Muscle of back (tissue), 13 donors: ENCODE measurements around the gene BMAL1. TPM values are rescaled to one million over a fixed set of nuclear protein-coding genes. Genes with fewer than 3 reads are reported as not detected.
"Not testable (repeated sequence)": the region's sequence is repeated elsewhere in the genome, so short reads cannot be mapped to it uniquely, and the experiment has no call there.

Experiments used
- DNase-seq, 3 donors: peaks; one replicate each; pipeline versions ENCODE4 v3.0.0 to v3.0.0-alpha.2; 2013
- long read RNA-seq, 9 donors: transcript quantifications; one replicate each; lab custom pipeline, GENCODE V29; 2026
- polyA plus RNA-seq, 10 donors: library from polyadenylated mRNA; unstranded; fragments of 120-200 nt; gene quantifications; one replicate each; pipeline ENCODE4 v1.2.1, GENCODE V29; 2013; ENCODE audit not compliant: insufficient read length in 10 of 10

Gene BMAL1
- polyA plus RNA-seq = 10 to 100 TPM in 4 of 10 donors, 1 to 10 TPM in 6; 5.2 to 13.4 (median 8.7) TPM
- long read RNA-seq, donor 1 = 0 reads
- long read RNA-seq, donor 2 = 0 reads
- long read RNA-seq, donor 3 = 0 reads
- long read RNA-seq, donor 4 = 0 reads
- long read RNA-seq, donor 5 = 0 reads
- long read RNA-seq, donor 6 = 0 reads
- long read RNA-seq, donor 7 = 0 reads
- long read RNA-seq, donor 8 = 0 reads
- long read RNA-seq, donor 9 = 0 reads

DNA sequence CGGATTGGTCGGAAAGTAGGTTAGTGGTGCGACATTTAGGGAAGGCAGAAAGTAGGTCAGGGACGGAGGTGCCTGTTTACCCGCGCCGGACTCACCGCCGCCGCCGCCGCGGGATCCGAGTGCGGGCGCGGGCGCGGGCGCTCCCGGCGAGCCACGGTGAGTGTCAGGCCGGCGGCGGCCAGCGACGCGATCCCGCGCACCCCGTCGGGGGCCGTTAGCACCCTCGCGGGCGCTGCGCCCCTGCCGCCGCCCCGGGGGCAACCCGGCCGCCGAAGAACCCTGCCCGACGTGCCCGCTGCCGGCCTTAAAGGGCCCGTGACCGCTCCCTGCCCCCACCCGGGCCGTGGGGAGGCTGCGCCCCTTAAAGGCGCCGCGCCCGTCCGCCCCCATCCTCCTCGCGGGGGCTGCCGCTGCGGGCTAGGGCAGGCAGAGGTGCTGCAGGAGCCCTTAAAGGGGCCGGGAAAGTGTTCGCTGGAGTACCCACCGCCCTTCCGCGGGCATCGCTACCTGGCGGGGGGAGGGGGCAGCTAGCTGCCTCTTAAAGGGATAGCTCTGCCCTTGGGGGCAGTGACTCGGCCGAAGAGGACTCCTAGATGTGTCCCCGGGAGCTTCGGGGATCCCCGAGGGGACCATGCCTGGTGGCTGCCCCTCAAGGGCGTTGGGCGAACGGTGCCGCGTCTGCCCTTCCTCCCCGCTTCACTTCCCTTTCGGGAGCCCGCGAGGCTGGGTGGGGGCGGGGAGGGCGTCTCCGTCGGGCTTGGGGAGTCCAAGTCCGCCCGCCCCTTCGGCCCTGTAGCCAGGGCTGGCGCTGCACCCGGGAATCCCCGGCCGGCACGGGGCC lies at the start of gene BMAL1:
Gene BMAL1 (plus strand): TSS at position 23 of the 841 bp plus-strand sequence. CDS start 76,519 bp downstream, outside the sequence.
- DNase-seq = peak in 2 of 3 donors; percentile 26 to 66

GRCh38 chr11:13228572-13228971 lies 49.0 kb upstream of the BMAL1 start:
- DNase-seq = no peak

DNA sequence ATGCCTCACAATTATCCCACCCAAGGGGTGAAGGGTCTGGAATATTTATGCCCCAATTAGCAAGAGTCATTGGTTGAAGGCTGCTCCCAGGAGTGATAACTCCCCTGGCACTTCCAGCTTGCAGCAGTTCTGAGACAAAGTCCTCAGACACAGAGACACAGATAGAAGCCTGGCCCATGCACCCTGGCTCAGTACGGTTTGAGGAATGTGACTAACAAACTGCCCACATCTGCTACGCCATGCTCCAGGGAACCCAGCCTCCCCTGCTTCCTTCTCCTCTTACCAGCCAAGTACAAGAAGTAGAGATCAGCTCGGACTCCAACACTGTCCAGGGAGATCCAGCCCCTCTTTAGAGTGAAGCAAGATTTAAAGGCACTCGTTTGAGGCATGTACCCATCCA lies 48.5 kb upstream of the BMAL1 start:
- DNase-seq = no peak

GRCh38 chr11:13229711-13230318 lies 47.8 kb upstream of the BMAL1 start:
- DNase-seq = peak; percentile 45 to 91 (median 80)

- no peak for DNase-seq
Measured at GRCh38 chr11:13233173-13233745, 44.3 kb upstream of the BMAL1 start.

- no peak for DNase-seq
Measured at GRCh38 chr11:13235895-13236294, 41.7 kb upstream of the BMAL1 start.

DNA sequence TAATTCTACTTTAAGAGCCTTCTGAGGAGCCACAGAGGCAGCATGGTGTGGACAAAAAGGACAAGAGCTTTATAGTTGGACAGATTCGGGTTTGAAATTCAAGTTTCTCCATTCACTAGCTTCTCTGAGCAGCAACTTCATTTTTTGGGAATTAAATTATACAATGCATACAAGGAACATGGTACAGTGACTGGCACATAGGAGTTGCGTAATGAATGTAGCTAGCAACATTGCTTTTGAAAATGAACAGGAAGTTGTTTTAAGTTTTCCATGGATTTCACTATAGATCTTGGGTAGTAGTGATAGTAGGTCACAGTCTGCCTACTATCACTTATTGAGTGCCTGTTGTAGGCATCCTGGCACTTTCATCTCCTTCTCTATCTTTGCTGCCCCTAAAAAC lies 41.0 kb upstream of the BMAL1 start:
- no peak for DNase-seq

DNA sequence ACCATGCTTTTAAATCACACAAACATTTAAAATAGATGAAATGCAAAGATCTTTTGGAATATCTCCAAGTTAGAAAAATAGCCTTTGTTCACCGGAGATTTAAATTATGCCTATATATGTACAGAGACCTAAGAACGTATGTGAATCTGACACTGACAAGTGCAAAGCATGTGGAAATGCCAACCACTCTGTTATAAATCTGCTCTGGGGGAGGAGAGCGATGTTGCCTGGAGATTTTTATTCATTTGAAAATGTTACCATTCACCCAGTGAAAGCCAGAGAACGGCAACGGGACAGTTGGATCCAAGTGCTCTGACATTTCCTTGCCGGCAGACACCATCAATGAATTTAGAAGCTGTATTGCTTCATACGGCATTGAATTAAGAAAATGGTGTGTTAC lies 39.8 kb upstream of the BMAL1 start:
- DNase-seq = no peak

GRCh38 chr11:13238879-13239514 lies 38.6 kb upstream of the BMAL1 start:
- no peak for DNase-seq

DNA sequence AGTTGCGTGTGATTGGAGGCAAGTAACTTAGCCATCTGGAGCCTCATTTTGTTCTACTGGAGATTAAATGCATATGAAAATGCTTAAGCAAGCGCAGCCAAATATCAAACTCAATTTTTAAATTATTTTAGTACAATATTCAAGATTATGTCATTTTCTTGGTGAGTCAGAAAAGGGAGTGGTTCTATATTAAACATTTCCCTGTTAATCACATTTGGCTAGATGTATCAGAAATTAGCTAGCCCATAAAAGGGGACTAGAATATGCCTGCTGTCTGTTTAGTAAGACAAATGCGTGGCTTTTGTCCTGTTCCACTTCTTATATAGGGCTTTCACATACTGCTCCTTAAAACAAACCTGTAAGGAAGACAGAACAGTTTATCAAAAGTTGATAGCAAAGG lies 35.0 kb upstream of the BMAL1 start:
- no peak for DNase-seq

- DNase-seq = no peak
Measured at GRCh38 chr11:13247606-13248296, 29.8 kb upstream of the BMAL1 start.

DNA sequence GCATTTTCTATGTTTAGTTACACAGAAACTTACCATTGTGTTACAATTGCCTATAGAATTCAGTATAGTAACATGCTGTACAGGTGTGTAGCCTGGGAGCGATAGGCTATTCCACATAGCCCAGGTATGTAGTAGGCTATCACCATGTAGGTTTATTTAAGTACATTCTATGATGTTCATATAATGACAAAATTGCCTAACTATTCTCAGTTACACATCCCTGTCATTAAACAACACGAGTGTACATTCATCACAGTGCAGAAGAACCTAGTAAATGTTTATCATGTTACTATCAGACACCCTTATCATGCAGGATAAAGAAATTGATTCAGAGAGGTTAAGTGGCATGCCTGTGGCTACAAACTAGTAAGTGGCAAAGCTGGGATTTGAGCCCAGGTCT lies 28.4 kb upstream of the BMAL1 start:
- no peak for DNase-seq

- no peak for DNase-seq
Measured at GRCh38 chr11:13249992-13250391, 27.6 kb upstream of the BMAL1 start.

GRCh38 chr11:13251966-13252365 lies 25.6 kb upstream of the BMAL1 start:
- DNase-seq = no peak

DNA sequence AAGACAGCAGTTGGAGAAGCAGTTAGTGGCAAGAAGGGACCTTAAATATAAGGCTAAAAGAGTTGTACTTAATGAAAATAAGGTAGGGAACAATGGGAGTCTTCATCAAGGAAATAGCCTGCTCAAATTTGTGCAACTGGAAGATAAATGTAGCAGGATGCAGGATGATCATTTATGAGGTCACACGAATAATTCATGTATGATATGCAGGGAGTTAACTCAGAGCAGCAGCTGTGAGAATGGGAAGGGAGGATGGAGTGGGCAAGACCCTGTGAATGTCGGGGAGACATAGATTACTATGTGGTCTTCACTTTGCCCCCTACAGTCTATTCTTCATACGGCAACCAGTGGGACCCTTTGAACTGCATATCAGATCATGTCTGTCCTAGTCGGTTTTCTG lies 25.2 kb upstream of the BMAL1 start:
- DNase-seq = no peak

- no peak for DNase-seq
Measured at GRCh38 chr11:13256216-13256615, 21.4 kb upstream of the BMAL1 start.

GRCh38 chr11:13258061-13258460 lies 19.5 kb upstream of the BMAL1 start:
- DNase-seq = not testable (repeated sequence)

DNA sequence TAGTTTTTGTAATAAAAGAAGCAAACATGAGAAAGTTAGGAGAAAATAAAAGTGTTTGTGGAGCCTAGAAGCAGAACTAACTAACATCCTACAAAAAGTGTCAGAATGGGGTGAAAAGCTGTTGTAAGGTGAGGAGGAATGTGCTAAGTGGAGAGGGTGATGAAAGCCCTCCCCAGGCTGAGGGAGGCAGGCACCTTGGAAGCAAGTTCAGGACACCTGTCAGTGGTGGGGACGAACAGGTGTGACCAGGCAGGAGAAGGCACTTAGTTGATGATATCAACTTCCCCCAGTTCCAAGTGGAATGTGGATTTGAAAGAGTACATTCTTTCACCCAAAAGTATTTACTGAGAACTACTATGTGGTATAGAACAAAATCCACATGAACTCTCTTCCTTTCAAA lies 18.7 kb upstream of the BMAL1 start:
- DNase-seq = no peak

DNA sequence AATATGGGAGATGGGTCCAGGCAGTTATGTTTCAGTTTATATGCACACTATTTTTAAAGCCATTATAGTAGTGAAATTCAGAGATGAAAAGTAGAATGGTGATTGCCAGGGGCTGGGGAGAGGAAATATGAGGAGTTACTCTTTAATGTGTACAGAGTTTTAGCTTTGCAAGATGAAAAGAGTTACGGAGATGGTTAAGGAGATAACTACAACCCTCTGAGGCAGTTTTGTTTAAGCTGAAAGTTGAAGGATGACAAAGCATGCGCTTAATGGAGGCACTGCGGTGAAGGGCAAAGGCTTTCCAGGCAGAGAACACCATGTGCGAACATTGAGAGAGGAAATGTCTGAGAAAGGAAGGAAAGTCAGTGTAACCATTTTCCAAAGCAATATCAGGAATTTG lies 18.2 kb upstream of the BMAL1 start:
- no peak for DNase-seq

DNA sequence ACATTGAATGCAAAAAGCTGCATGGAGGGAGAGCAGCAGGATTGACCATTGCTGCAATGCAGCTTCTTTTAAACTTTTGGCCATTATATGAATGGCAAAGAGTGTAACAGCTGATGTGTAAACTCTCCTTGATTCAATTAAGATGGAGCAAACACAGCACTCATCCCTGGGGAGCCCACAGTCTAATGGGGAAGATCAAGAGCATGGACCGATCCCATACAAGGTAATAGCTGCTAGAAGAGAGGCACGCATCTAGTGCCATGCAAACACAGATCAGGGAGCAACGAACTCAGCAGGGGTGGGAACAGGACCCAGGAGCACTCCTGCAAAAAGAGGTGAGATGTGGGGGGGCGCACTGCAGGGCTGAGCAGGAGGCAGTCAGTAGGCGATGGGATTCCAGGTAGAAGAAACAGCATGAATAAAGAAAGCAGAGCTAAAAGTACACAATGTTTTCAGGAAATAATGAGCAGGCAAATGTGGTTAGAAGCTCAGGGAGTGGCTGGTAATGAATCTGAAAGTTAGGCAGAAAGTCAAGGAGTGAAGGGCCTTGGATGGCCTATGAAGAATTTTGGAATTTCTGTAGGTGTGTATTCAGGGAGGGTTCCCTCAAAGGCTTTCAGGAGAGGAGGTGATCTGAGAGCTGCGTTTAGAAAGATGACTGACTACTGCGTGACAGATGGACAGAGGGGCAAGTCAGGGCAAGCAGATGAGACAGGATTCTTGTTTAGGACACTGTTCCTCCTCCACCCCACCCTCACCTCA lies 17.2 kb upstream of the BMAL1 start:
- DNase-seq = peak in 1 of 3 donors; percentile 13
